ENCODE results near the gene ZFAND6. TPM values are rescaled to one million over a fixed set of nuclear protein-coding genes. Genes with fewer than 3 reads are reported as not detected.
A peak's percentile ranks its signal among the peaks of the same experiment; 100 is the strongest.

Gene ZFAND6
- total RNA-seq, 2 donors from 2014 or later: 103 to 167 TPM

DNA sequence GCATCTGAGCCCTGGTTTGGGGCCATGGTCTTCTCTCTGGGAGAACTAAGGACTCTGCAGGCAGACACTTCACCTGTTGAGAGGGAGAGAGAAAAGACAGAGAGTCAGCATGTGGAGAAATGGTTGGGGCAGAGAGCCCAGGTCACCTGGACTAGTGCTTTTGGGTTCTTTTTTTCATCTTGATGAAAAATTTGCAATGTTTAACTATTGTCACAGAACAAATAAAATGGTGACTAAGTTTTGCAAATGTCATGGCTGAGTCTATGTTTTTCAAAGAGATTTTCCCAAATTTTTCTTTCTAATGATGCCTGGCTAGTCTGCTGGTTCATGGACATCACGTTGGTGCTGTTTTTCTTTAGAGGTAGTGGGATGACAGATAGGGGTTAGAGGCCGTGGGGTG lies 111.1 kb downstream of the ZFAND6 start:
- intact Hi-C loops (cut with DNase I): loop anchor here (5.0 kb wide), 2 partner anchors 108 to 273 kb away; partner anchors contain the start of gene MTHFS
- Histone ChIP-seq H3K4me3 (no peak overlapping the region), H3K9me3 (no peaks in the 10 kb centered on the region), H3K36me3 (no peaks in the 10 kb centered on the region), H3K4me1 (replicated peaks) (no peaks in the 10 kb centered on the region), H3K27ac (no peak overlapping the region), H3K27me3 (replicated peaks; ENCODE audit: insufficient read depth) (no peaks in the 10 kb centered on the region)
- TF ChIP-seq POLR2AphosphoS5 (IDR thresholded peaks at IDR 0.05): no peak
- TF ChIP-seq POLR2A (IDR thresholded peaks at IDR 0.05): no peak
- TF ChIP-seq, protein P1, sequence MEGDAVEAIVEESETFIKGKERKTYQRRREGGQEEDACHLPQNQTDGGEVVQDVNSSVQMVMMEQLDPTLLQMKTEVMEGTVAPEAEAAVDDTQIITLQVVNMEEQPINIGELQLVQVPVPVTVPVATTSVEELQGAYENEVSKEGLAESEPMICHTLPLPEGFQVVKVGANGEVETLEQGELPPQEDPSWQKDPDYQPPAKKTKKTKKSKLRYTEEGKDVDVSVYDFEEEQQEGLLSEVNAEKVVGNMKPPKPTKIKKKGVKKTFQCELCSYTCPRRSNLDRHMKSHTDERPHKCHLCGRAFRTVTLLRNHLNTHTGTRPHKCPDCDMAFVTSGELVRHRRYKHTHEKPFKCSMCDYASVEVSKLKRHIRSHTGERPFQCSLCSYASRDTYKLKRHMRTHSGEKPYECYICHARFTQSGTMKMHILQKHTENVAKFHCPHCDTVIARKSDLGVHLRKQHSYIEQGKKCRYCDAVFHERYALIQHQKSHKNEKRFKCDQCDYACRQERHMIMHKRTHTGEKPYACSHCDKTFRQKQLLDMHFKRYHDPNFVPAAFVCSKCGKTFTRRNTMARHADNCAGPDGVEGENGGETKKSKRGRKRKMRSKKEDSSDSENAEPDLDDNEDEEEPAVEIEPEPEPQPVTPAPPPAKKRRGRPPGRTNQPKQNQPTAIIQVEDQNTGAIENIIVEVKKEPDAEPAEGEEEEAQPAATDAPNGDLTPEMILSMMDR (IDR thresholded peaks at IDR 0.05): no peak
- DNase-seq (ENCODE audit: low spot score): no peak
- WGBS: 91% methylated on average over 2 of the region's 2 CpGs

DNA sequence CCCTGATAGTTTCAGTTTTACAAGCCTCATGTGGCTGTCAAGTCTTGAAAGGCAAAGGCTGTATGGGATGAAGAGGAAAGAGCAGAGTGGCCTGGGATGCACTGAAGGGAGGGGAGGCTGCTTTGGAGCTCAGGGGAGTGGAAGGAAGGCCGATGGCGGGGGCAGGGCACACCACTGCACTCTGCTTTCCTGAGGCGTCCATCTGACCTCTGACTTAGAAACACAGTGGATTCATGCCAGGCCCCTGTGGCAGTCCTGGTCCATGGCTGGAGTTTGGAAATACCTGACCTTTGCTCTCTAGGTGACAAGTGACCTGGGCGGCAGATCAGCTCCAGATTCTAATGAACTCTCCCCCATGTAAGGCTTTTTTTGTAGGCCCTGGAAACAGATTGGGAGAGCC lies 112.3 kb downstream of the ZFAND6 start:
- no peak overlapping the region for H3K27ac ChIP-seq
- no peaks in the 10 kb centered on the region for H3K4me1 ChIP-seq (replicated peaks)
- no peaks in the 10 kb centered on the region for H3K36me3 ChIP-seq
- intact Hi-C loops (cut with DNase I): loop anchor here (5.0 kb wide), 2 partner anchors 109 to 274 kb away; partner anchors contain the start of gene MTHFS
- no peak for DNase-seq (ENCODE audit: low spot score)
- 85% methylated on average over 4 of the region's 4 CpGs for WGBS
- no peaks in the 10 kb centered on the region for H3K27me3 ChIP-seq (replicated peaks; ENCODE audit: insufficient read depth)
- no peak overlapping the region for H3K4me3 ChIP-seq
- TF ChIP-seq POLR2AphosphoS5 (IDR thresholded peaks at IDR 0.05): no peak
- TF ChIP-seq, protein P1 (IDR thresholded peaks at IDR 0.05): no peak
- no peak for TF ChIP-seq POLR2A (IDR thresholded peaks at IDR 0.05)
- H3K9me3 ChIP-seq: no peaks in the 10 kb centered on the region

DNA sequence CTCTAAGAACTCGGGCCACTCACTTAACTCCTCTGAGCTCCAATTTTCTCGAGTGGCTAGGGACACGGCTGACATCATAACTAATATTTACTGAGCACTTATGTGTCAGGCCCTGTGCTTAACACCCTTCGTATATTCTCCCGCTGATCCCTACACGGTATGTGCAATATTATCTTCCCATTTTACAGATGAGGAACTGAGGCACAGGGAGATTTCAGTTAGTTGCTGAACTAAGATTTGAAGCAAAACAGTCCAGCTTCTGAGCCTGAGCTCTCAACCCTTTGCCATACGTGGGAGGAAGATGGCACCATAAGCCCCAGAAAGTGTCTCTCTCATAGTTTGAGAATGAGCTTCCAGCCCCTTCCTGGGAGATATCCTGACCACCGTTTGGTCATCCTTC lies 112.9 kb downstream of the ZFAND6 start:
- Histone ChIP-seq H3K9me3 (no peaks in the 10 kb centered on the region), H3K36me3 (no peaks in the 10 kb centered on the region), H3K4me3 (no peak overlapping the region), H3K27ac (no peak overlapping the region), H3K27me3 (replicated peaks; ENCODE audit: insufficient read depth) (no peaks in the 10 kb centered on the region), H3K4me1 (replicated peaks) (no peaks in the 10 kb centered on the region)
- intact Hi-C loops (cut with DNase I): loop anchor here (5.0 kb wide), 2 partner anchors 110 to 275 kb away; partner anchors contain the start of gene MTHFS
- no peak for DNase-seq (ENCODE audit: low spot score)
- 76% methylated on average over 8 of the region's 8 CpGs for WGBS
- TF ChIP-seq POLR2A (IDR thresholded peaks at IDR 0.05): no peak
- no peak for TF ChIP-seq POLR2AphosphoS5 (IDR thresholded peaks at IDR 0.05)
- TF ChIP-seq, protein P1 (IDR thresholded peaks at IDR 0.05): no peak

DNA sequence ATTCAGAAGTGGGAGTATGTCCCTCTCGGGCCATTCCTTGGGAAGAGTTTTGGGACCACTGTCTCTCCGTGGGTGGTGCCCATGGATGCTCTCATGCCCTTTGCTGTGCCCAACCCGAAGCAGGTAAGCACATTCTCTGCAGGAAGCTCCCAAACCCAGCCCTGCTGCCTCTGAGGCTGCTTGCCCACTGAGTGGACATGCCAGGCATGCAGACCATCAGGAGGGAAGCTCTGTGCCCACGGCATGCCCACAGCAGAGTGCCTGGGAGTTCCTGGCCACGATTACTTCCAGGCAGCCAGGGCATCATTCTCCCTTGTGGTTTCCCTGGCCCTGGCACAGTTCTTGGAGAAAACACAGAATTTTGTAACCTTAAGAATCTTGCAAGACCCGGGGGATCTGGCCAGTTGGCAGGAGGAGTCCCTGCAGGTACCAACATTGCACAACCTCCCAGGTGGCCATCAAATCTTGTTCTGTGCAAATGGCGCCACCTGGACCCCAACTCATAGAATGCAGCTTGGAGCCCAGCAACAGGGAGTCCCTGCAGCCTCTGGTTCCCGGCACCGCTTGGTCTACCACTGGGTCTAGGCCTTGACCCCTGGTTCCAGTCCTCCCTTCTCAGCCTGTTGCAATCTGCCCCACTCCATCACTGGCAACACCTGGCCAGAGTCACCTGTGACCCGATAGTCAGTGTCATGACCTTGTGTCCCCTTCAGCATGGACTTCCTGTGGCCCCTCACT lies 113.7 kb downstream of the ZFAND6 start:
- Histone ChIP-seq H3K27me3 (replicated peaks; ENCODE audit: insufficient read depth) (no peaks in the 10 kb centered on the region), H3K4me3 (no peak overlapping the region), H3K36me3 (no peaks in the 10 kb centered on the region), H3K9me3 (no peaks in the 10 kb centered on the region), H3K27ac (peak overlapping the region in 1 of 2 donors; percentile 44), H3K4me1 (replicated peaks) (no peaks in the 10 kb centered on the region)
- intact Hi-C loops (cut with DNase I): loop anchor here (5.0 kb wide), 2 partner anchors 111 to 276 kb away; partner anchors contain the start of gene MTHFS
- 72% methylated on average over 9 of the region's 10 CpGs for WGBS
- DNase-seq (ENCODE audit: low spot score): peak; percentile 79
- TF ChIP-seq POLR2AphosphoS5 (IDR thresholded peaks at IDR 0.05) (peak; percentile 63), POLR2A (IDR thresholded peaks at IDR 0.05) (no peak)
- TF ChIP-seq, protein P1 (IDR thresholded peaks at IDR 0.05): peak in 3 of 4 experiments; percentile 58 to 79 (median 79)

Data from prostate gland (tissue), 2 donors.